Measurements from ENCODE around the gene PDE1C. TPM values are rescaled to one million over a fixed set of nuclear protein-coding genes. Genes with fewer than 3 reads are reported as not detected.
A peak's percentile ranks its signal among the peaks of the same experiment; 100 is the strongest.

Gene PDE1C
- total RNA-seq, 4 donors from 2014 or later, result 0.19 to 14.5 (median 2.9) TPM

- peaks cover 0 to 10% (median 0%) of the 10 kb centered on the region in 4 donors for H3K27me3 ChIP-seq
- H3K4me1 ChIP-seq, result no peaks in the 10 kb centered on the region
- H3K9me3 ChIP-seq, result no peaks in the 10 kb centered on the region
- H3K4me3 ChIP-seq, result no peak overlapping the region
- no peaks in the 10 kb centered on the region for H3K36me3 ChIP-seq
- TF ChIP-seq, protein P1, sequence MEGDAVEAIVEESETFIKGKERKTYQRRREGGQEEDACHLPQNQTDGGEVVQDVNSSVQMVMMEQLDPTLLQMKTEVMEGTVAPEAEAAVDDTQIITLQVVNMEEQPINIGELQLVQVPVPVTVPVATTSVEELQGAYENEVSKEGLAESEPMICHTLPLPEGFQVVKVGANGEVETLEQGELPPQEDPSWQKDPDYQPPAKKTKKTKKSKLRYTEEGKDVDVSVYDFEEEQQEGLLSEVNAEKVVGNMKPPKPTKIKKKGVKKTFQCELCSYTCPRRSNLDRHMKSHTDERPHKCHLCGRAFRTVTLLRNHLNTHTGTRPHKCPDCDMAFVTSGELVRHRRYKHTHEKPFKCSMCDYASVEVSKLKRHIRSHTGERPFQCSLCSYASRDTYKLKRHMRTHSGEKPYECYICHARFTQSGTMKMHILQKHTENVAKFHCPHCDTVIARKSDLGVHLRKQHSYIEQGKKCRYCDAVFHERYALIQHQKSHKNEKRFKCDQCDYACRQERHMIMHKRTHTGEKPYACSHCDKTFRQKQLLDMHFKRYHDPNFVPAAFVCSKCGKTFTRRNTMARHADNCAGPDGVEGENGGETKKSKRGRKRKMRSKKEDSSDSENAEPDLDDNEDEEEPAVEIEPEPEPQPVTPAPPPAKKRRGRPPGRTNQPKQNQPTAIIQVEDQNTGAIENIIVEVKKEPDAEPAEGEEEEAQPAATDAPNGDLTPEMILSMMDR (IDR thresholded peaks at IDR 0.05), result no peak
- TF ChIP-seq POLR2A (IDR thresholded peaks at IDR 0.05), result no peak
- WGBS, 2 donors, result 42 to 51% methylated on average over 4 of the region's 4 CpGs
- no peak overlapping the region for H3K27ac ChIP-seq
- intact Hi-C loops (cut with DNase I), result loop anchor here (10.0 kb wide), 2 partner anchors 603 to 743 kb away; no protein-coding TSS in a partner anchor
- DNase-seq, result no peak
Measured at GRCh38 chr7:31741852-31742251, 328.4 kb downstream of the PDE1C start.

- H3K27ac ChIP-seq, result no peak overlapping the region
- no peaks in the 10 kb centered on the region for H3K27me3 ChIP-seq
- no peak for TF ChIP-seq POLR2A (IDR thresholded peaks at IDR 0.05)
- TF ChIP-seq, protein P1 (IDR thresholded peaks at IDR 0.05), result peak; percentile 66 to 89 (median 82)
- no peaks in the 10 kb centered on the region for H3K4me1 ChIP-seq
- H3K4me3 ChIP-seq, result no peak overlapping the region
- intact Hi-C loops (cut with DNase I), result loop anchor here (10.0 kb wide), 2 partner anchors 291 to 601 kb away; no protein-coding TSS in a partner anchor
- WGBS, 2 donors, result 33% methylated on average over 10 of the region's 11 CpGs
- no peaks in the 10 kb centered on the region for H3K36me3 ChIP-seq
- no peak for DNase-seq
- H3K9me3 ChIP-seq, result no peaks in the 10 kb centered on the region
Measured at GRCh38 chr7:31735991-31736982, 333.9 kb downstream of the PDE1C start.

DNA sequence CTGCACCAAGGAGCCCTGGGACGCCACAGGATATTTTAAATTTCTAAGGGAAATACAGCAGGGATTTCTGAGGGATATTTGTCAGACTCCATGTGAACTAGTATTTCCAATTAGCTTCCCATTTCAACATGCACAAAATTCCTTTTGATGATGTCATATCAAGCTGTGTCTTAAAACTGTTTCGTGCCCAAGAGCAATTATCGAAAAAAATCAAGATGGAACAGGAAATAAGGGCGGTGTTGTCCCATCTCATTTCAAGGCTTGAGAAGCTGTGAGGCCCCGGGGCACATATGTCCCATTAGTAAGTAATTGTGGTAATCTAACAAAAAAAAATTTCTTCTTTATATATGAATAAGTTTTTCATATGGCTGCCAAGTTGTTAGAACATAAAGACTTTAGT, 335.8 kb downstream of the PDE1C start:
- intact Hi-C loops (cut with DNase I), result loop anchor here (10.0 kb wide), 2 partner anchors 290 to 600 kb away; no protein-coding TSS in a partner anchor
- H3K4me3 ChIP-seq, result no peak overlapping the region
- H3K9me3 ChIP-seq, result no peaks in the 10 kb centered on the region
- H3K4me1 ChIP-seq, result no peaks in the 10 kb centered on the region
- TF ChIP-seq POLR2A (IDR thresholded peaks at IDR 0.05), result no peak
- TF ChIP-seq, protein P1 (IDR thresholded peaks at IDR 0.05), result no peak
- H3K36me3 ChIP-seq, result no peaks in the 10 kb centered on the region
- no peaks in the 10 kb centered on the region for H3K27me3 ChIP-seq
- WGBS, 2 donors, result 32 to 39% methylated on average over 5 of the region's 5 CpGs
- DNase-seq, result no peak
- H3K27ac ChIP-seq, result no peak overlapping the region

DNA sequence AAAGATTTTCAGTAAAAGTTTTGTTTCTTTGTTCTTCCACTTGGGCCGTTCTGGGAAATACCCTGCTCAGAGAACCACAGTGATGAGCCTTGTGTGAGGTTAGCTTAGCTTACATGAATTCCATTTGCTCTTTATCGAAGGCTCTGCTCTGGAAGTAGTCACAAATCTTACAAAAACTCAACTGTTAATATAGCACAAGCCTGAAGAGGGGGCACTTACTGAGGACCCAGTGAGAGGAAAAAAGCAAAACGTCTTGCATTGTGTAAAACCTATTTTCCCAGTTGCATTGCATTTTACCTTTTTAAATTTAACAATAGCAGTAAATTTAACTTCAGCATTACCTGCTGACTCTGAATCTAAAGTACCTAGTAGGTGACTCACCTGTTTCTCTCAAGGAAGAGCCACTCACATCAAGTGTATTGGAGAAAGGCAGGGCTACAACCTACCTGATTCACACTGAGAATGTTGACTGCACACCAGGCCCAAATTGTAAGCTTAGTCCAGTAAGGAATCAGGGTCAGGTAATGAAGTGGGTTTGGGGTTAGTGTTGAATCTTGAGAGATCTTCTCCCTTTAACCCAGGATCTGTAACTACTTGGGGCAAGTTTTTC, 340.9 kb downstream of the PDE1C start:
- no peaks in the 10 kb centered on the region for H3K27me3 ChIP-seq
- no peaks in the 10 kb centered on the region for H3K4me1 ChIP-seq
- no peak overlapping the region for H3K4me3 ChIP-seq
- H3K27ac ChIP-seq, result no peak overlapping the region
- no peaks in the 10 kb centered on the region for H3K36me3 ChIP-seq
- H3K9me3 ChIP-seq, result no peaks in the 10 kb centered on the region
- 37 to 60% methylated on average over 3 of the region's 3 CpGs for WGBS, 2 donors
- TF ChIP-seq, protein P1 (IDR thresholded peaks at IDR 0.05), result no peak
- TF ChIP-seq POLR2A (IDR thresholded peaks at IDR 0.05), result no peak
- no peak for DNase-seq
- intact Hi-C loops (cut with DNase I), result no loop called here

DNA sequence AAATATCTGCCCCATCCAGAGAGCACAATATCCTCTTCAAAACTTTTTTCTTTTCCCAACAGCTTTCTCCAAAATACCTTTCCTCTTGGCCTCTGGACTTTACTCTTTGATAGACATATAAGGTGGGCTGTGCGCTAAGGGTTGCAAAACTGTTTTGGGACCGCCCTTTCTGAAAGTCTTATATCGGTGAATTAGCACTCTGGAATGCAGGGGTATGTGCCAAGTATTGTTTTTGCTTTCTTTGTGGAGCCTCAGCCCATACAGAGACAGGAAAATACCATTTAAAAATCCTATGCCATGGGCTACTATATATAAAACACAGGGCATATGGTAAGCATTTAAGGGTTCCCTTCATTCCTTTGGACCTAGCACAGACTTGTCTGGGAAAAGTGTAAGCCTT, 345.5 kb downstream of the PDE1C start:
- H3K9me3 ChIP-seq, result no peaks in the 10 kb centered on the region
- TF ChIP-seq, protein P1 (IDR thresholded peaks at IDR 0.05), result no peak
- TF ChIP-seq POLR2A (IDR thresholded peaks at IDR 0.05), result no peak
- no peaks in the 10 kb centered on the region for H3K27me3 ChIP-seq
- no peaks in the 10 kb centered on the region for H3K4me1 ChIP-seq
- 64 to 68% methylated on average over 3 of the region's 3 CpGs for WGBS, 2 donors
- H3K36me3 ChIP-seq, result no peaks in the 10 kb centered on the region
- intact Hi-C loops (cut with DNase I), result no loop called here
- no peak overlapping the region for H3K4me3 ChIP-seq
- no peak for DNase-seq
- H3K27ac ChIP-seq, result no peak overlapping the region
